H9 (cell line): ENCODE measurements around the gene TK1. TPM values are rescaled to one million over a fixed set of nuclear protein-coding genes. Genes with fewer than 3 reads are reported as not detected.

Source experiments
- DNase-seq: peaks from one replicate; pipeline ENCODE4 v3.0.0-alpha.2; 2017
- H2AFZ ChIP-seq: one replicate; pipeline ENCODE4 v1.6.1; 2013; ENCODE audit warnings: mild to moderate bottlenecking, low read length, control low read depth, moderate library complexity
- H2AK5ac ChIP-seq: 2 replicates; pipeline ENCODE4 v1.6.1; 2013; ENCODE audit warnings: low read length, control low read depth, mixed read lengths; ENCODE audit not compliant: insufficient read length
- H2BK120ac ChIP-seq: one replicate; pipeline ENCODE4 v1.6.1; 2013; ENCODE audit warnings: low read depth, mild to moderate bottlenecking, low read length, control low read depth, inconsistent platforms; ENCODE audit not compliant: poor library complexity, severe bottlenecking
- H2BK12ac ChIP-seq: 2 replicates; pipeline ENCODE4 v1.6.1; 2013; ENCODE audit warnings: low read length, control low read depth, mixed read lengths, low read depth; ENCODE audit not compliant: insufficient read length
- H2BK15ac ChIP-seq: 2 replicates; pipeline ENCODE4 v1.6.1; 2013; ENCODE audit warnings: low read depth, low read length, control low read depth
- H2BK20ac ChIP-seq: one replicate; pipeline ENCODE4 v1.6.1; 2013; ENCODE audit warnings: low read depth, mild to moderate bottlenecking, low read length, control low read depth, inconsistent platforms; ENCODE audit not compliant: poor library complexity, severe bottlenecking
- H2BK5ac ChIP-seq: 2 replicates; pipeline ENCODE4 v1.6.1; 2013; ENCODE audit warnings: low read length, control low read depth, mixed read lengths; ENCODE audit not compliant: insufficient read length
- H3K14ac ChIP-seq: 2 replicates; pipeline ENCODE4 v1.6.1; 2013; ENCODE audit warnings: low read length, control low read depth; ENCODE audit not compliant: insufficient read depth
- H3K18ac ChIP-seq: 2 replicates; pipeline ENCODE4 v1.6.1; 2013; ENCODE audit warnings: low read depth, mild to moderate bottlenecking, mixed read lengths, low read length, control low read depth; ENCODE audit not compliant: insufficient read length
- H3K23ac ChIP-seq: 2 replicates; pipeline ENCODE4 v1.6.1; 2013; ENCODE audit warnings: low read length, control low read depth, mixed read lengths, low read depth; ENCODE audit not compliant: insufficient read length
- H3K23me2 ChIP-seq: 2 replicates; pipeline ENCODE4 v1.6.1; 2013; ENCODE audit warnings: low read depth, mild to moderate bottlenecking, mixed read lengths, low read length, control low read depth; ENCODE audit not compliant: insufficient read length, poor library complexity, severe bottlenecking
- H3K27ac ChIP-seq: 2 replicates; pipeline ENCODE4 v1.5.1; 2013; ENCODE audit warnings: low read length, control low read depth, mixed read lengths, low read depth; ENCODE audit not compliant: insufficient read length
- H3K27me3 ChIP-seq: 2 replicates; pipeline ENCODE4 v1.6.1; 2013; ENCODE audit warnings: low read length, control low read depth, inconsistent platforms; ENCODE audit not compliant: insufficient read depth
- H3K4ac ChIP-seq: 2 replicates; pipeline ENCODE4 v1.6.1; 2013; ENCODE audit warnings: low read depth, mild to moderate bottlenecking, control low read depth, inconsistent platforms, low read length, moderate library complexity
- H3K4me1 ChIP-seq: 2 replicates; pipeline ENCODE4 v1.6.1; 2013; ENCODE audit warnings: low read length, control low read depth, inconsistent platforms; ENCODE audit not compliant: insufficient read depth
- H3K4me2 ChIP-seq: 2 replicates; pipeline ENCODE4 v1.6.1; 2013; ENCODE audit warnings: low read length, control low read depth, mixed read lengths; ENCODE audit not compliant: insufficient read length, insufficient read depth
- H3K56ac ChIP-seq: 2 replicates; pipeline ENCODE4 v1.6.1; 2013; ENCODE audit warnings: low read depth, mild to moderate bottlenecking, mixed read lengths, low read length, control low read depth; ENCODE audit not compliant: insufficient read length
- H3K79me1 ChIP-seq: 2 replicates; pipeline ENCODE4 v1.6.1; 2013; ENCODE audit warnings: low read depth, mild to moderate bottlenecking, moderate library complexity, low read length, control low read depth, inconsistent platforms; ENCODE audit not compliant: insufficient read depth, poor library complexity, severe bottlenecking
- H3K79me2 ChIP-seq: 2 replicates; pipeline ENCODE4 v1.6.1; 2013; ENCODE audit warnings: low read length, control low read depth, inconsistent platforms; ENCODE audit not compliant: insufficient read depth
- H3K9ac ChIP-seq: 2 replicates; pipeline ENCODE4 v1.6.1; 2013; ENCODE audit warnings: low read length, control low read depth, mixed read lengths; ENCODE audit not compliant: insufficient read length; ENCODE audit errors: extremely low read depth
- H3K9me3 ChIP-seq: one replicate; pipeline ENCODE4 v1.6.1; 2013; ENCODE audit warnings: low read depth, low read length, inconsistent platforms; ENCODE audit not compliant: control insufficient read depth
- H3T11ph ChIP-seq: one replicate; pipeline ENCODE4 v1.6.1; 2013; ENCODE audit warnings: mild to moderate bottlenecking, low read length, control low read depth, inconsistent platforms
- H4K20me1 ChIP-seq: one replicate; pipeline ENCODE4 v1.6.1; 2013; ENCODE audit not compliant: control insufficient read depth, insufficient read length, insufficient read depth
- H4K5ac ChIP-seq: 2 replicates; pipeline ENCODE4 v1.6.1; 2013; ENCODE audit warnings: low read depth, mild to moderate bottlenecking, mixed read lengths, low read length, control low read depth; ENCODE audit not compliant: insufficient read length
- H4K8ac ChIP-seq: replicated peaks from 2 replicates; pipeline ENCODE4 v1.6.1; 2013; ENCODE audit warnings: low read length, control low read depth, mixed read lengths, low read depth; ENCODE audit not compliant: insufficient read length
- H4K91ac ChIP-seq: 2 replicates; pipeline ENCODE4 v1.6.1; 2013; ENCODE audit warnings: low read depth, mild to moderate bottlenecking, moderate library complexity, mixed read lengths, low read length, control low read depth; ENCODE audit not compliant: insufficient read length
- H3K27ac Mint-ChIP-seq, 3 experiments: 2 replicates in 2 of 3; 3 replicates in 1 of 3; pipeline ENCODE4 v1.8.0; 2020 to 2021; ENCODE audit warnings: mixed read lengths in 3 of 3, mild to moderate bottlenecking in 1 of 3, moderate library complexity in 1 of 3
- H3K27me3 Mint-ChIP-seq: 2 replicates; pipeline ENCODE4 v1.8.0; 2021; ENCODE audit warnings: low read depth, mild to moderate bottlenecking, moderate library complexity, mixed read lengths
- H3K36me3 Mint-ChIP-seq, 3 experiments: 2 replicates in 2 of 3; 3 replicates in 1 of 3; pipeline ENCODE4 v1.8.0; 2020 to 2021; ENCODE audit warnings: low read depth in 3 of 3, mixed read lengths in 3 of 3; ENCODE audit not compliant: insufficient read depth in 1 of 3
- H3K4me1 Mint-ChIP-seq, 2 experiments: 2 replicates each; pipeline ENCODE4 v1.8.0; 2020; ENCODE audit warnings: mixed read lengths in 2 of 2
- H3K4me3 Mint-ChIP-seq, 2 experiments: 2 replicates in 1 of 2; 3 replicates in 1 of 2; pipeline ENCODE4 v1.8.0; 2020 to 2021; ENCODE audit warnings: mild to moderate bottlenecking in 2 of 2, mixed read lengths in 2 of 2, moderate library complexity in 1 of 2
- H3K9me3 Mint-ChIP-seq, 2 experiments: 2 replicates in 1 of 2; 3 replicates in 1 of 2; pipeline ENCODE4 v1.8.0; 2020; ENCODE audit warnings: mild to moderate bottlenecking in 2 of 2, mixed read lengths in 2 of 2, moderate library complexity in 1 of 2
- WGBS: extraction: QIAGEN DNeasy Blood & Tissue Kit; methylation state at CpG from one replicate; pipeline ENCODE4 v1.1.7; 2013; ENCODE audit warnings: missing lambda C conversion rate, low lambda C conversion rate, mixed read lengths; ENCODE audit not compliant: insufficient read length; ENCODE audit errors: extremely low coverage; 5-methylcytosine and 5-hydroxymethylcytosine counted together
- total RNA-seq: library from RNA; stranded (reverse); gene quantifications from 2 replicates; pipeline ENCODE4 v1.2.1, GENCODE V29; 2021
- TF ChIP-seq, protein P1 (sequence below): fragments of 200-600 bp; sonication (generic); conservative IDR thresholded peaks from 3 replicates; pipeline ENCODE4 v1.8.0; 2021; ENCODE audit warnings: antibody characterized with exemption, mild to moderate bottlenecking

TK1 gene
- total RNA-seq, 1 experiment from 2014 or later = 95.8 TPM

- H3K56ac ChIP-seq = no peak overlapping the region
- no peaks in the 10 kb centered on the region; the same call in 1 of the 2 replicates for H3K4me1 ChIP-seq
- no peaks in the 10 kb centered on the region for H3K79me2 ChIP-seq
- H2BK20ac ChIP-seq = no peak overlapping the region
- no peak overlapping the region for H3K27ac ChIP-seq
- H3K14ac ChIP-seq = no peak overlapping the region
- H2AFZ ChIP-seq = no peak overlapping the region
- TF ChIP-seq, protein P1, sequence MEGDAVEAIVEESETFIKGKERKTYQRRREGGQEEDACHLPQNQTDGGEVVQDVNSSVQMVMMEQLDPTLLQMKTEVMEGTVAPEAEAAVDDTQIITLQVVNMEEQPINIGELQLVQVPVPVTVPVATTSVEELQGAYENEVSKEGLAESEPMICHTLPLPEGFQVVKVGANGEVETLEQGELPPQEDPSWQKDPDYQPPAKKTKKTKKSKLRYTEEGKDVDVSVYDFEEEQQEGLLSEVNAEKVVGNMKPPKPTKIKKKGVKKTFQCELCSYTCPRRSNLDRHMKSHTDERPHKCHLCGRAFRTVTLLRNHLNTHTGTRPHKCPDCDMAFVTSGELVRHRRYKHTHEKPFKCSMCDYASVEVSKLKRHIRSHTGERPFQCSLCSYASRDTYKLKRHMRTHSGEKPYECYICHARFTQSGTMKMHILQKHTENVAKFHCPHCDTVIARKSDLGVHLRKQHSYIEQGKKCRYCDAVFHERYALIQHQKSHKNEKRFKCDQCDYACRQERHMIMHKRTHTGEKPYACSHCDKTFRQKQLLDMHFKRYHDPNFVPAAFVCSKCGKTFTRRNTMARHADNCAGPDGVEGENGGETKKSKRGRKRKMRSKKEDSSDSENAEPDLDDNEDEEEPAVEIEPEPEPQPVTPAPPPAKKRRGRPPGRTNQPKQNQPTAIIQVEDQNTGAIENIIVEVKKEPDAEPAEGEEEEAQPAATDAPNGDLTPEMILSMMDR = no peak
- no peak overlapping the region for H4K8ac ChIP-seq
- H3K4me1 Mint-ChIP-seq = peaks cover 13 to 22% of the 10 kb centered on the region in 2 experiments
- no peaks in the 10 kb centered on the region for H3K9me3 Mint-ChIP-seq
- peaks cover 4% of the 10 kb centered on the region for H4K20me1 ChIP-seq
- H3K36me3 Mint-ChIP-seq = no peaks in the 10 kb centered on the region; a peak in 2 of 7 replicates
- H3K9me3 ChIP-seq = no peaks in the 10 kb centered on the region
- no peak overlapping the region for H3K4me2 ChIP-seq
- WGBS = no CpG with 5 or more reads among the region's 16 CpGs
- H4K91ac ChIP-seq = no peak overlapping the region
- H2BK12ac ChIP-seq = no peak overlapping the region
- no peak overlapping the region for H2BK5ac ChIP-seq
- peaks cover under 1% of the 10 kb centered on the region for H3K27me3 Mint-ChIP-seq
- no peak overlapping the region for H2AK5ac ChIP-seq
- no peak overlapping the region for H2BK15ac ChIP-seq
- H3K23ac ChIP-seq = no peak overlapping the region
- no peaks in the 10 kb centered on the region for H3K23me2 ChIP-seq
- DNase-seq = no peak
- H3K4me3 Mint-ChIP-seq = no peak overlapping the region
- no peak overlapping the region for H4K5ac ChIP-seq
- no peak overlapping the region for H3K27ac Mint-ChIP-seq
- H3K4ac ChIP-seq = no peak overlapping the region
- no peak overlapping the region for H3K9ac ChIP-seq
- no peaks in the 10 kb centered on the region for H3K27me3 ChIP-seq
- no peak overlapping the region for H3K18ac ChIP-seq
- no peak overlapping the region for H3T11ph ChIP-seq
- no peaks in the 10 kb centered on the region for H3K79me1 ChIP-seq
- H2BK120ac ChIP-seq = no peak overlapping the region
These were observed 21.9 kb downstream of the TK1 start for GRCh38 chr17:78164748-78165607.
